Thyroid gland (tissue), 4 donors: ENCODE results near the gene SLC25A42.

Source experiments
- CTCF ChIP-seq, 6 experiments: fragments of 200-600 bp in 3 of 6; fragments of 450-650 bp in 3 of 6; sonication (generic) in 3 of 6; IDR thresholded peaks; one replicate each; pipeline ENCODE4 v1.5.1; 2016 to 2019; ENCODE audit warnings: antibody characterized with exemption in 6 of 6, mild to moderate bottlenecking in 2 of 6, inconsistent platforms in 1 of 6, moderate library complexity in 1 of 6
- POLR2A ChIP-seq, 2 donors: fragments of 450-650 bp; IDR thresholded peaks; one replicate each; pipeline ENCODE4 v1.6.1; 2017; ENCODE audit warnings: antibody characterized with exemption in 2 of 2, mild to moderate bottlenecking in 2 of 2, moderate library complexity in 1 of 2

GRCh38 chr19:19132912-19133311 is 69.1 kb downstream of the SLC25A42 start:
- TF ChIP-seq POLR2A (IDR thresholded peaks at IDR 0.05) = no peak
- TF ChIP-seq CTCF (IDR thresholded peaks at IDR 0.05) = no peak
